Measurements from ENCODE around the gene CRHR2.

- TF ChIP-seq CTCF (IDR thresholded peaks at IDR 0.05; ENCODE audit: low read depth, low read length, poor library complexity, severe bottlenecking) (no peak), EZH2phosphoT487 (IDR thresholded peaks at IDR 0.05; ENCODE audit: borderline replicate concordance, low read length) (no peak)
Observed at GRCh38 chr7:30717181-30717580, 34.9 kb upstream of the CRHR2 start.

Measured in DOHH2 (cell line).